ENCODE measurements around the gene VAV1. TPM values are rescaled to one million over a fixed set of nuclear protein-coding genes. Genes with fewer than 3 reads are reported as not detected.
"Not testable (repeated sequence)": the region's sequence is repeated elsewhere in the genome, so short reads cannot be mapped to it uniquely, and the experiment has no call there.

The VAV1 gene
- total RNA-seq, 2 experiments from 2014 or later, result 77.9 to 84.5 TPM

- Mint-ChIP-seq H3K9me3 (peaks cover 12% of the 10 kb centered on the region), H3K4me3 (no peak overlapping the region), H3K27me3 (no peaks in the 10 kb centered on the region), H3K4me1 (ENCODE audit: low read depth) (peaks cover 72% of the 10 kb centered on the region), H3K27ac (peak overlapping the region; percentile 26), H3K36me3 (peaks cover 36% of the 10 kb centered on the region)
- CTCF ChIA-PET, result no interaction called here
- intact Hi-C loops (cut with micrococcal nuclease), result no loop called here
- POLR2A ChIA-PET, result no interaction called here
- no peak for DNase-seq
Observed at GRCh38 chr19:6796278-6796677, 23.8 kb downstream of the VAV1 start.

DNA sequence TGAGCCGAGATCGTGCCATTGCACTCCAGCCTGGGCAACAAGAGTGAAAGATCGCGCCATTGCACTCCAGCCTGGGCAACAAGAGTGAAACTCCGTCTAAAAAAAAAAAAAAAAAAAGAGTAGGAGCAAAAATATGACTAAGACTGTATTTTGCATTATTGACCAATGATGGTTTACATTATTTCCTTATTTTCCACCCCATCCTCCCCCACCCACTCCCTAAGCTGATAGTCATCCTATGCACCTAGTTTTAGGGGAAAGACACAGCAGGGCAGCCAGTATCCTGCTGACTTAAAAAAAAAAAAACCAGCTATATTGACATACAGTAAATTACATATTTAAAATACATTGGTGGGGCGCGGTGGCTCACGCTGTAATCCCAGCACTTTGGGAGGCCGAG, 25.1 kb downstream of the VAV1 start:
- Mint-ChIP-seq H3K9me3 (peaks cover 12% of the 10 kb centered on the region), H3K27me3 (no peaks in the 10 kb centered on the region), H3K4me1 (ENCODE audit: low read depth) (peaks cover 66% of the 10 kb centered on the region), H3K4me3 (no peak overlapping the region), H3K36me3 (peaks cover 24% of the 10 kb centered on the region), H3K27ac (no peak overlapping the region)
- intact Hi-C loops (cut with micrococcal nuclease), result no loop called here
- no peak for DNase-seq
- ChIA-PET POLR2A (interaction anchor here (1.2 kb wide), 1 partner anchor 22 kb away, joined by 4 read pairs; no protein-coding TSS in a partner anchor), CTCF (interaction anchor here (0.7 to 1.2 kb wide), 3 partner anchors 24 to 66 kb away, joined by 3 read pairs; partner anchors contain the start of gene GPR108)

DNA sequence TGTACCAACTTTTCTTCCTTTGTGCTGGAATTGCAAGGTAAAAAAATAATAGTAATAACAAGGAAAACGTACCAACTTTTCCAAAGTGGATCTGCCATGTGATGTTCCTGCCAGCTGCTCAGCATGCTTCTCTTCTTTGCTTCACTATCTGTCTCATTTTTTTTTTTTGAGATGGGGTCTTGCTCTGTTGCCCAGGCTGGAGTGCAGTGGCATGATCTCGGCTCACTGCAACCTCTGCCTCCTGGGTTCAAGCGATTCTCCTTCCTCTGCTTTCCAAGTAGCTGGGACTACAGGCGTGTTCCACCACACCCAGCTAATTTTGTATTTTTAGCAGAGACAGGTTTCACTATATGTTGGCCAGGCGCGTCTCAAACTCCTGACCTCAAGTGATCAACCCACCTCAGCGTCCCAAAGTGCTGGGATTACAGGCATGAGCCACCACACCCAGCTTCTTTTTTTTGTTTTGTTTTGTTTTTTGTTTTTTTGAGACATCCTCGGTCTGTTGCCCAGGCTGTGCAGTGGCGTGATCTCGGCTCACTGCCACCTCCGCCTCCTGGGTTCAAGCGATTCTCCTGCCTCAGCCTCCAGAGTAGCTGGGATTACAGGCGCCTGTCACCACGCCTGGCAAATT, 27.8 kb downstream of the VAV1 start:
- not testable (repeated sequence) for H3K36me3 Mint-ChIP-seq, H3K9me3 Mint-ChIP-seq

GRCh38 chr19:6800991-6801484, 28.5 kb downstream of the VAV1 start:
- Mint-ChIP-seq H3K4me1 (ENCODE audit: low read depth) (peaks cover 54% of the 10 kb centered on the region), H3K27me3 (no peaks in the 10 kb centered on the region), H3K27ac (peak overlapping the region; percentile 94), H3K36me3 (peaks cover 2% of the 10 kb centered on the region), H3K9me3 (no peaks in the 10 kb centered on the region), H3K4me3 (peak overlapping the region; percentile 75)
- CTCF ChIA-PET, result interaction anchor here (0.7 to 5.5 kb wide), 6 partner anchors 13 to 284 kb away, joined by 3 to 29 read pairs (median 14); partner anchors contain the start of genes GPR108, TRIP10 and VAV1
- POLR2A ChIA-PET, result interaction anchor here (0.7 to 4.6 kb wide), 9 partner anchors 12 to 320 kb away, joined by 3 to 59 read pairs (median 4); partner anchors contain the start of genes DENND1C, GPR108, SH2D3A and VAV1
- intact Hi-C loops (cut with micrococcal nuclease), result loop anchor here (1.0 to 5.0 kb wide), 5 partner anchors 29 to 284 kb away; partner anchors contain the start of genes GPR108, SH2D3A and VAV1
- DNase-seq, result no peak

More for the DNA sequence above, 27.8 kb downstream of the VAV1 start:
- not testable (repeated sequence) for H3K27me3 Mint-ChIP-seq
- intact Hi-C loops (cut with micrococcal nuclease), result loop anchor here (5.0 kb wide), 2 partner anchors 138 to 283 kb away; no protein-coding TSS in a partner anchor
- POLR2A ChIA-PET, result interaction anchor here (0.6 to 4.6 kb wide), 7 partner anchors 14 to 319 kb away, joined by 3 to 59 read pairs (median 5); partner anchors contain the start of genes DENND1C, SH2D3A and VAV1
- Mint-ChIP-seq H3K4me3 (peak overlapping the region; percentile 75), H3K4me1 (ENCODE audit: low read depth) (peaks cover 55% of the 10 kb centered on the region), H3K27ac (peak overlapping the region; percentile 94)
- CTCF ChIA-PET, result interaction anchor here (1.4 to 5.5 kb wide), 5 partner anchors 14 to 63 kb away, joined by 3 to 29 read pairs (median 19); partner anchors contain the start of genes GPR108, TRIP10 and VAV1
- DNase-seq, result peak; percentile 44

DNA sequence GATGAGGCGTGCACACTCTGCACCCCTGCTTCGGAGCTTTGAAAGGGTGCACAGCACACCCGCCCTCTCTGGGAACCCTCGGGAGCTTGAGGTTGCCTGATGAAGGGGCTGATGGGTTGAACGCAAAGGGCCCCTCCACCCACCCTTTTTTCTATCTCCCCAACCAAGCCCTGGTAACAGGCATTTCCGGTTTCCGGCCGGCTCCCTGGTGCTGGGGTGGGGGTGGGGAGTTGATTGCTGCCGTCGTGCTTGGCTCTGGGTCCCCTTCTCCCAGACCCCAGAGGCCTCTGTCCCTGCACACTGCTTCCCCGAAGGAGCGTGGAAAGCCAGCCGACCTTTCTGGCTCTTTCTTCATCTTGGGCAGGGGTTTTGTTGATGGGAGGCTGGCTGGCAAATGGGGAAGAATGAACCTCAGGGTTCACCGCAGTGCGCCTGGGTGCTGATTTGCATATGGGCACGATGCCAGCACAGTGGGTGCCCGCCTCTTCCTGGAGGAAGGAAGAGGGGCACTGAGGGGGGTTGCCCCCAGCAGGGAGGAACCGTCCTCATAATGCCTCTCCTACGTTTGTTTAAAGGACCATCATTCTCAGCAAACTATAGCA, 29.1 kb downstream of the VAV1 start:
- Mint-ChIP-seq H3K27ac (peak overlapping the region; percentile 94), H3K4me1 (ENCODE audit: low read depth) (peaks cover 53% of the 10 kb centered on the region), H3K27me3 (no peaks in the 10 kb centered on the region), H3K4me3 (peak overlapping the region; percentile 75), H3K9me3 (no peaks in the 10 kb centered on the region), H3K36me3 (peaks cover 3% of the 10 kb centered on the region)
- intact Hi-C loops (cut with micrococcal nuclease), result loop anchor here (1.0 to 5.0 kb wide), 7 partner anchors 13 to 284 kb away; partner anchors contain the start of genes GPR108, SH2D3A and VAV1
- DNase-seq, result peak; percentile 89
- CTCF ChIA-PET, result interaction anchor here (0.7 to 5.5 kb wide), 10 partner anchors 13 to 285 kb away, joined by 3 to 29 read pairs (median 4); partner anchors contain the start of genes GPR108, TRIP10 and VAV1
- POLR2A ChIA-PET, result interaction anchor here (0.7 to 4.6 kb wide), 11 partner anchors 11 to 320 kb away, joined by 3 to 59 read pairs (median 5); partner anchors contain the start of genes DENND1C, GPR108, SH2D3A and VAV1

- ChIA-PET CTCF (interaction anchor here (0.9 to 5.5 kb wide), 9 partner anchors 12 to 171 kb away, joined by 3 to 29 read pairs (median 4); partner anchors contain the start of genes GPR108, SH2D3A, TRIP10 and VAV1), POLR2A (interaction anchor here (0.6 to 4.6 kb wide), 6 partner anchors 10 to 65 kb away, joined by 3 to 59 read pairs (median 12); partner anchors contain the start of genes GPR108, SH2D3A and VAV1)
- no peaks in the 10 kb centered on the region for H3K27me3 Mint-ChIP-seq
- peak overlapping the region; percentile 75 for H3K4me3 Mint-ChIP-seq
- intact Hi-C loops (cut with micrococcal nuclease), result loop anchor here (1.0 to 5.0 kb wide), 4 partner anchors 12 to 285 kb away; no protein-coding TSS in a partner anchor
- peaks cover 6% of the 10 kb centered on the region for H3K36me3 Mint-ChIP-seq
- H3K9me3 Mint-ChIP-seq, result no peaks in the 10 kb centered on the region
- H3K27ac Mint-ChIP-seq, result peak overlapping the region; percentile 94
- peak; percentile 85 for DNase-seq
- H3K4me1 Mint-ChIP-seq (ENCODE audit: low read depth), result peaks cover 49% of the 10 kb centered on the region
Observed at GRCh38 chr19:6802336-6803035, 30.0 kb downstream of the VAV1 start.

DNA sequence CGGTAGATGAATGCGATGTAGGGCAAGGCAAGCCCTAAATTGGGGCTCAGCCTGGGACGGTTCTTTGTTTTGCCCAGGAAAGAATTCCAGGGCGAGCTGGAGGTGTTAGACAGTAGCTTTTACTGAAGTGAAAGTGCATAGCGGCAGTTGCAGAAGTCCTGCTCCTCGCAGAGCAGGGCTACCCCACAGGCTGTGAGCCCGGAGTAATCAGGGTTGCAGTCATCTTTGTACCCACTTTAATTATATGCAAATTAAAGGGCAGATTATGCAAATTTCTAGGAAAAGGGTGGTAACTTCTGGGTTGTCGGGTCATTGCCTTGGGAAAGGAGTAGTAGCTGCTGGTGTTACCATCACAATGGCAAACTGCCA, 30.5 kb downstream of the VAV1 start:
- intact Hi-C loops (cut with micrococcal nuclease), result loop anchor here (5.0 kb wide), 2 partner anchors 141 to 286 kb away; no protein-coding TSS in a partner anchor
- POLR2A ChIA-PET, result interaction anchor here (0.6 to 4.6 kb wide), 5 partner anchors 9 to 65 kb away, joined by 3 to 59 read pairs (median 14); partner anchors contain the start of genes GPR108 and VAV1
- peak overlapping the region; percentile 75 for H3K4me3 Mint-ChIP-seq

DNA sequence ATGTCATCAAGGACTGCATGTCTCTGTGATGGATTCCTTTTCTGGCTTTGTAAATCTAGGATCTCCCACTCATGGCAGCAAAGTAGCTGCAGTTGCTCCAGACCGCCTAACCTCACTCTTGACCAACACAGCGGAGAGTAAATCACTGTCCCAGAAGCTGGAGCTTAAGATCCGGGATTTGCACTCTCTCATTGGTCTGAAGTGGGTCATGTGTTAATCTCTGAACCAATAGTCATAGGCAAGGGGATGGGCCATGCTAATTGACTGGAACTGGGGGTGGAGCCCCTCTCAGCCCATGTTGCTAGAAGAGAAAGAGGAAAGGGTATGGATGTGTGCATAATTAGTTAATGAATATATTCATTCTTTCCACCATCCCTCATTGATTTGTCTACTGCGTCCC, 34.0 kb downstream of the VAV1 start:
- Mint-ChIP-seq H3K36me3 (peaks cover 14% of the 10 kb centered on the region), H3K9me3 (no peaks in the 10 kb centered on the region), H3K4me3 (no peak overlapping the region), H3K27ac (peak overlapping the region; percentile 30), H3K4me1 (ENCODE audit: low read depth) (peaks cover 41% of the 10 kb centered on the region), H3K27me3 (no peaks in the 10 kb centered on the region)
- POLR2A ChIA-PET, result no interaction called here
- intact Hi-C loops (cut with micrococcal nuclease), result no loop called here
- no peak for DNase-seq
- CTCF ChIA-PET, result no interaction called here

More for the DNA sequence above, 30.5 kb downstream of the VAV1 start:
- DNase-seq, result peak; percentile 16
- peak overlapping the region; percentile 94 for H3K27ac Mint-ChIP-seq
- peaks cover 47% of the 10 kb centered on the region for H3K4me1 Mint-ChIP-seq (ENCODE audit: low read depth)
- H3K27me3 Mint-ChIP-seq, result no peaks in the 10 kb centered on the region
- peaks cover 6% of the 10 kb centered on the region for H3K36me3 Mint-ChIP-seq
- no peaks in the 10 kb centered on the region for H3K9me3 Mint-ChIP-seq
- CTCF ChIA-PET, result interaction anchor here (1.0 to 5.5 kb wide), 7 partner anchors 11 to 65 kb away, joined by 3 to 29 read pairs (median 5); partner anchors contain the start of genes GPR108, SH2D3A, TRIP10 and VAV1

DNA sequence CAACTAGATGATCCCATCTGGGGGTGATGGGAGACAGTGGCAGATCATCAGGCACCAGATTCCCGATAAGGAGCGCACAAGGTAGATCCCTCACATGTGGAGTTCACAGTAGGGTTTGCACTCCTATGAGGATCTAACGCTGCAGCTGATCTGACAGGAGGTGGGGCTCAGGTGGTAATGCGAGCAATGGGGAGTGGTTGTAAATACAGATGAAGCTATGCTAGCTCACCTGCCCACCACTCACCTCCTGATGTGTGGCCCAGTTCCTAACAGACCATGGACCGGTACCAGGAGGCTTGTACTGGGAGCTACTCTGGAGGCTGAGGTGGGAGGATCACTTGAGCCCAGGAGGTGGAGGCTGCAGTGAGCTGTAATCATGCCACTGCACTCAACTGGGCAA, 34.8 kb downstream of the VAV1 start:
- no peak overlapping the region for H3K27ac Mint-ChIP-seq
- no peak for DNase-seq
- ChIA-PET CTCF (no interaction called here), POLR2A (no interaction called here)
- H3K4me3 Mint-ChIP-seq, result no peak overlapping the region
- H3K9me3 Mint-ChIP-seq, result peaks cover 3% of the 10 kb centered on the region
- H3K36me3 Mint-ChIP-seq, result peaks cover 21% of the 10 kb centered on the region
- H3K4me1 Mint-ChIP-seq (ENCODE audit: low read depth), result peaks cover 46% of the 10 kb centered on the region
- intact Hi-C loops (cut with micrococcal nuclease), result no loop called here
- H3K27me3 Mint-ChIP-seq, result no peaks in the 10 kb centered on the region

DNA sequence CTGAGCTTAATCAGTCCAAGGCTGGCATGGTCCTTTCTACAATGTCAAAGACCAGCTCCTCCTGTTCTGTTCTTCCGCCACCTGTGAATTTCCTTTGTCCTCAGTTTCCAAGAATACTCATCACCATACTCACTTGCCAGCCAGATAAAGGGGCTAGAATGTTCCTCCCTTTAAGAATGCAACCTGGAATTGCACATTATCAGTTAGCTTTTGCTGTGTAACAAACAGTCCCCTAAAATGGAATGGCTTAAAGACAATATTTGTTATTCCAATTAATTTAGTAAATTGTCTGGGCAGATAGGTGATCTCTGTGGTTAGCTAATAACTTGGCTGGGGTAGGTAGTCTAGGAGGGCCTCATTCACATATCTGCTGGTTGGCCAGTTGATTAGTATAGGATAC, 36.0 kb downstream of the VAV1 start:
- no peak overlapping the region for H3K4me3 Mint-ChIP-seq
- ChIA-PET CTCF (interaction anchor here (0.6 kb wide), 2 partner anchors 88 to 821 kb away, joined by 3 read pairs; partner anchors contain the start of genes PET100 and XAB2), POLR2A (no interaction called here)
- H3K27ac Mint-ChIP-seq, result no peak overlapping the region
- H3K9me3 Mint-ChIP-seq, result peaks cover 6% of the 10 kb centered on the region
- DNase-seq, result no peak
- no peaks in the 10 kb centered on the region for H3K27me3 Mint-ChIP-seq
- H3K36me3 Mint-ChIP-seq, result peaks cover 24% of the 10 kb centered on the region
- peaks cover 48% of the 10 kb centered on the region for H3K4me1 Mint-ChIP-seq (ENCODE audit: low read depth)
- intact Hi-C loops (cut with micrococcal nuclease), result no loop called here

GRCh38 chr19:6809262-6809661, 36.8 kb downstream of the VAV1 start:
- Mint-ChIP-seq H3K36me3 (peaks cover 24% of the 10 kb centered on the region), H3K27me3 (no peaks in the 10 kb centered on the region), H3K4me3 (no peak overlapping the region), H3K4me1 (ENCODE audit: low read depth) (peaks cover 56% of the 10 kb centered on the region), H3K27ac (peak overlapping the region; percentile 35), H3K9me3 (peaks cover 6% of the 10 kb centered on the region)
- DNase-seq, result no peak
- intact Hi-C loops (cut with micrococcal nuclease), result no loop called here
- POLR2A ChIA-PET, result no interaction called here
- CTCF ChIA-PET, result interaction anchor here (0.6 kb wide), 1 partner anchor 88 kb away, joined by 3 read pairs; no protein-coding TSS in a partner anchor

Measured in activated CD4-positive, alpha-beta memory T cell treated with anti-CD3 and anti-CD28 coated beads for 36 hours (primary cell).